Sigmoid colon (tissue), 7 donors: ENCODE measurements around the gene BRINP3. TPM values are rescaled to one million over a fixed set of nuclear protein-coding genes. Genes with fewer than 3 reads are reported as not detected.
"Not testable (repeated sequence)": the region's sequence is repeated elsewhere in the genome, so short reads cannot be mapped to it uniquely, and the experiment has no call there.

Experiments used
- DNase-seq: peaks from one replicate; pipeline ENCODE4 v3.0.0-alpha.2; 2019
- H3K27ac ChIP-seq, 4 donors: fragments of 200-600 bp; sonication (generic); one replicate each; pipeline ENCODE4 v1.5.1; 2016 to 2019; ENCODE audit warnings: mild to moderate bottlenecking in 1 of 4
- H3K27me3 ChIP-seq, 3 donors: fragments of 200-600 bp; sonication (generic); one replicate each; pipeline ENCODE4 v1.5.1; 2019; ENCODE audit warnings: mild to moderate bottlenecking in 1 of 3
- H3K36me3 ChIP-seq, 4 donors: fragments of 200-600 bp; sonication (generic); one replicate each; pipeline ENCODE4 v1.5.1; 2016 to 2019
- H3K4me1 ChIP-seq, 4 donors: fragments of 200-600 bp; sonication (generic); one replicate each; pipeline ENCODE4 v1.5.1; 2017 to 2019
- H3K4me3 ChIP-seq, 4 donors: fragments of 200-600 bp; sonication (generic); one replicate each; pipeline ENCODE4 v1.5.1; 2017 to 2019; ENCODE audit warnings: mild to moderate bottlenecking in 2 of 4, moderate library complexity in 1 of 4
- H3K9me3 ChIP-seq, 4 donors: fragments of 200-600 bp in 3 of 4; sonication (generic) in 3 of 4; one replicate each; pipeline versions ENCODE4 v1.5.1 to v1.6.1; 2013 to 2019
- EP300 ChIP-seq, 4 donors: sonication (generic); formaldehyde crosslinking; IDR thresholded peaks; one replicate each; pipeline ENCODE4 v1.6.1; 2017; ENCODE audit warnings: antibody characterized with exemption in 4 of 4
- POLR2A ChIP-seq, 2 donors: fragments of 450-650 bp; IDR thresholded peaks; one replicate each; pipeline ENCODE4 v1.6.1; 2016; ENCODE audit warnings: antibody characterized with exemption in 2 of 2, mild to moderate bottlenecking in 2 of 2, moderate library complexity in 2 of 2
- POLR2AphosphoS5 ChIP-seq, 4 donors: sonication (generic); formaldehyde crosslinking; IDR thresholded peaks; one replicate each; pipeline ENCODE4 v1.6.1; 2017; ENCODE audit warnings: antibody characterized with exemption in 4 of 4
- WGBS, 2 donors: extraction: QIAGEN DNeasy Blood & Tissue Kit; methylation state at CpG; one replicate each; pipeline ENCODE4 v1.1.7; 2013; 5-methylcytosine and 5-hydroxymethylcytosine counted together
- intact Hi-C: fragments of 100-400 bp; cut with DNase I; formaldehyde crosslinking; loops from one replicate; pipeline ENCODE4 v1.15.1; 2023
- polyA plus RNA-seq, 3 donors: library from polyadenylated mRNA; stranded (reverse); fragments of 200-250 nt; gene quantifications; one replicate each; pipeline ENCODE4 v1.2.3, GENCODE V29; 2013
- total RNA-seq, 4 donors: library from RNA; depleted of rRNA; stranded (reverse); fragments of >200 nt; gene quantifications; one replicate each; pipeline ENCODE4 v1.1.0, GENCODE V29; 2016
- TF ChIP-seq, protein P1 (sequence below), 4 experiments: fragments of 450-650 bp in 3 of 4; fragments of 200-600 bp in 1 of 4; IDR thresholded peaks; one replicate each; pipeline ENCODE4 v1.5.1; 2016 to 2019; ENCODE audit warnings: antibody characterized with exemption in 4 of 4, mild to moderate bottlenecking in 3 of 4, moderate library complexity in 2 of 4
- donor health status: healthy with polysubstance abuse.
- donor health status: Bipolar disorder and iron deficiency.
- donor health status: healthy.

BRINP3 gene
- total and polyA plus RNA-seq, 7 donors = 0.16 to 3.7 (median 2.3) TPM; not detected in 1

DNA sequence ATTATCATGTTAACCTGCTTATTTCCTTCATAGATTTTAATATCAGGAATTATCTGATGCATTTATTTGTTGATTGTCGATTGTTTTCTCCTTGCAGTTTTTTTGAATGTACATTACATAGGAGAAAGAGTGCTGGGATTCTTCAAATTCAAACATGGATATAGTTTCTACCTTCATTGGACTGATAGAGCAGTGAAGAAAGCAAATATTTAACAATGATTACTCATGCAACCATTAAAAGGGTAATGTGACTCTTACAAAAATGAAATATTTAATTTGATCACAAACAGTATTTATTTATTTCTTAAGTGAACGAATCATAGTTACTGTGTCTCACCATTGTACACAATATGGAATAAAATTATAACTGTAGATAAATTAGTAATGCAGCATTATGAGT, 350.9 kb downstream of the BRINP3 start:
- TF ChIP-seq, protein P1, sequence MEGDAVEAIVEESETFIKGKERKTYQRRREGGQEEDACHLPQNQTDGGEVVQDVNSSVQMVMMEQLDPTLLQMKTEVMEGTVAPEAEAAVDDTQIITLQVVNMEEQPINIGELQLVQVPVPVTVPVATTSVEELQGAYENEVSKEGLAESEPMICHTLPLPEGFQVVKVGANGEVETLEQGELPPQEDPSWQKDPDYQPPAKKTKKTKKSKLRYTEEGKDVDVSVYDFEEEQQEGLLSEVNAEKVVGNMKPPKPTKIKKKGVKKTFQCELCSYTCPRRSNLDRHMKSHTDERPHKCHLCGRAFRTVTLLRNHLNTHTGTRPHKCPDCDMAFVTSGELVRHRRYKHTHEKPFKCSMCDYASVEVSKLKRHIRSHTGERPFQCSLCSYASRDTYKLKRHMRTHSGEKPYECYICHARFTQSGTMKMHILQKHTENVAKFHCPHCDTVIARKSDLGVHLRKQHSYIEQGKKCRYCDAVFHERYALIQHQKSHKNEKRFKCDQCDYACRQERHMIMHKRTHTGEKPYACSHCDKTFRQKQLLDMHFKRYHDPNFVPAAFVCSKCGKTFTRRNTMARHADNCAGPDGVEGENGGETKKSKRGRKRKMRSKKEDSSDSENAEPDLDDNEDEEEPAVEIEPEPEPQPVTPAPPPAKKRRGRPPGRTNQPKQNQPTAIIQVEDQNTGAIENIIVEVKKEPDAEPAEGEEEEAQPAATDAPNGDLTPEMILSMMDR (IDR thresholded peaks at IDR 0.05) = no peak
- no peak for DNase-seq

DNA sequence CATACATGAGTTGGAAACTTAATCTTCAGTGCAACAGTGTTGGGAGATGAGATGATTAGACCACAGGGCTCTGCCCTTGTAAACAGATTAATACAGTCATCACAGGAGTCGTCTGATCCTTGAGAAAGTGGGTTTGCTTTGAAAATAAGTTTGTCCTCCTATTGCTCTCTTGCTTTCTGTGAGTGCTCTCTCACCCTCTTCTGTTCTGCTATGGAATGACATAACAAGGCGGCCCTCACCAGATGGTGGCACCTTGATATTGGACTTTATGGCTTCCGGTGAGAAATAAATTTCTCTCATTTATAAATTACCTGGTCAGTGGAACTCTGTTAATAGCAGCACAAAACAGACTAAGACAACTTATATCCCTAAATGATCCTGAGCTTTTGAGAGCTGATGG, 353.6 kb downstream of the BRINP3 start:
- Histone ChIP-seq H3K27me3 (no peaks in the 10 kb centered on the region), H3K9me3 (no peaks in the 10 kb centered on the region), H3K36me3 (no peaks in the 10 kb centered on the region), H3K27ac (no peak overlapping the region), H3K4me1 (no peaks in the 10 kb centered on the region), H3K4me3 (no peak overlapping the region)
- DNase-seq = no peak
- 79 to 83% methylated on average over 3 of the region's 3 CpGs for WGBS, 2 donors
- no peak for TF ChIP-seq POLR2A (IDR thresholded peaks at IDR 0.05)
- TF ChIP-seq EP300 (IDR thresholded peaks at IDR 0.05) = no peak
- TF ChIP-seq, protein P1 (IDR thresholded peaks at IDR 0.05) = no peak
- TF ChIP-seq POLR2AphosphoS5 (IDR thresholded peaks at IDR 0.05) = no peak
- intact Hi-C loops = no loop called here

More for the DNA sequence above, 350.9 kb downstream of the BRINP3 start:
- no peaks in the 10 kb centered on the region for H3K9me3 ChIP-seq
- no peak overlapping the region for H3K4me3 ChIP-seq
- intact Hi-C loops = no loop called here
- no peaks in the 10 kb centered on the region for H3K4me1 ChIP-seq
- WGBS, 2 donors = 84 to 94% methylated on average over 2 of the region's 2 CpGs
- no peaks in the 10 kb centered on the region for H3K27me3 ChIP-seq
- no peak overlapping the region for H3K27ac ChIP-seq
- H3K36me3 ChIP-seq = no peaks in the 10 kb centered on the region

DNA sequence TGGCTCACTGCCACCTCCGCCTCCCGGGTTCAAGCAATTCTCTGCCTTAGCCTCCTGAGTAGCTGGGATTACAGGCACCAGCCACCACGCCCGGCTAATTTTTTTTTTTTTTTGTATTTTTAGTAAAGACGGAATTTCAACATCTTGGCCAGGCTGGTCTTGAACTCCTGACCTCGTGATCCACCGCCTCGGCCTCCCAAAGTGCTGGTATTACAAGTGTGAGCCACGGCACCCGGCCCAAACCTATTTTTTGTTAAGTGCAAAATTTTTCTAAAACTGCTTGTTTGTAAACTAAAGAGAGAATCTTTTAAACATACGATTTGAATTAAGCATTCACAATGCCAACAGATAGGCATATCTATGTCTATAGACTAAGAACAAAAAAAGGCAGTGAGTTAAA, 357.1 kb downstream of the BRINP3 start:
- H3K4me1 ChIP-seq, H3K27me3 ChIP-seq, H3K27ac ChIP-seq, intact Hi-C loops, H3K4me3 ChIP-seq, DNase-seq, H3K36me3 ChIP-seq, H3K9me3 ChIP-seq: not testable (repeated sequence)
- WGBS, 2 donors = 91 to 93% methylated on average over 11 of the region's 11 CpGs

DNA sequence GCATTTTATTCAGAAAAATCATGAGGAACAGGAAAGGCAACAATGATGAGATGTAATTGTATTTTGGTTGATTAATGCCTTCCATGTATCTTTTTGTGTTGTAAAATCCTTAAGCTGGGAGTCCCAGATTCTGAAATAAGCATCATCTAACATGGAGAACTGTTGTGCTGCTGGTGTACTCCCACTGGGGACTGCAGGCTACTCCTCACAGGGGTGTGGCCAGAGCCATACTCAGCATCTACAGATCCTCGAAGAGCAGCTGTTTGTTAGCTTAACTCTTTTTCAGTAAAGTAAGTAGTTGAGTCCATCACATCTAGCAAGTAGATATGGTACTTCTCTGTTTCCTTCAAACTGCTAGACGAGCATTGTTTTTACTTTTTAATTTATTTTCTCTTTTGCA, 358.0 kb downstream of the BRINP3 start:
- Histone ChIP-seq H3K4me1 (no peaks in the 10 kb centered on the region), H3K36me3 (no peaks in the 10 kb centered on the region), H3K27ac (no peak overlapping the region), H3K27me3 (no peaks in the 10 kb centered on the region), H3K4me3 (no peak overlapping the region), H3K9me3 (no peaks in the 10 kb centered on the region)
- WGBS, 2 donors = 66 to 72% methylated on average over 2 of the region's 2 CpGs
- DNase-seq = no peak
- TF ChIP-seq POLR2AphosphoS5 (IDR thresholded peaks at IDR 0.05) (no peak), EP300 (IDR thresholded peaks at IDR 0.05) (no peak), POLR2A (IDR thresholded peaks at IDR 0.05) (no peak)
- TF ChIP-seq, protein P1 (IDR thresholded peaks at IDR 0.05) = no peak
- intact Hi-C loops = no loop called here

DNA sequence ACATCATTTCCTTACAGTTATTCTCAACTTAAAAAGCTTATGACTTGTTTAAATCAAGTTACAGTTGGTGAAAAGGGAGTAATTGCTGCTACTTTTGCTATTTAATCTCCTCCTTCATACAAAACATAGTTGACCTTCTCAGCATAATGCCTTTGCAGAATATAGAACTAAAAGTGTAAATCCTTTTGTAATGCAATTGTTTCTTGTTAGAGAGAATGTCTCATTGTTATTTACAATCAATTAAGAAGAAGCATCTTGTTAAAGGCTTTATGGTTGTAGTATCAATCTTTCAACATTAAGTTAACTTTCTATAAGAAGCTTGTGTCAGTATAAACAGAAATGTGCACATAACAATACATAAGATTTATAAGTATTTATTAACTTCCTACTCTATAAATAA, 360.7 kb downstream of the BRINP3 start:
- intact Hi-C loops = no loop called here
- Histone ChIP-seq H3K27ac (no peak overlapping the region), H3K27me3 (no peaks in the 10 kb centered on the region), H3K36me3 (no peaks in the 10 kb centered on the region), H3K4me1 (no peaks in the 10 kb centered on the region), H3K9me3 (no peaks in the 10 kb centered on the region), H3K4me3 (no peak overlapping the region)
- TF ChIP-seq EP300 (IDR thresholded peaks at IDR 0.05) = no peak
- TF ChIP-seq POLR2A (IDR thresholded peaks at IDR 0.05) = no peak
- TF ChIP-seq, protein P1 (IDR thresholded peaks at IDR 0.05) = no peak
- no peak for TF ChIP-seq POLR2AphosphoS5 (IDR thresholded peaks at IDR 0.05)
- DNase-seq = no peak
